ENCODE results near the gene TGFBR3.

The TGFBR3 gene

GRCh38 chr1:91704746-91705145 lies 181.2 kb downstream of the TGFBR3 start:
- DNase-seq = no peak

GRCh38 chr1:91703095-91703494 lies 182.9 kb downstream of the TGFBR3 start:
- DNase-seq = no peak

GRCh38 chr1:91701472-91701869 lies 184.5 kb downstream of the TGFBR3 start:
- no peak for DNase-seq

GRCh38 chr1:91700771-91701471 lies 185.0 kb downstream of the TGFBR3 start:
- DNase-seq = no peak

GRCh38 chr1:91700332-91700731 lies 185.6 kb downstream of the TGFBR3 start:
- DNase-seq = no peak

GRCh38 chr1:91699339-91699974 lies 186.5 kb downstream of the TGFBR3 start:
- no peak for DNase-seq

GRCh38 chr1:91697861-91698260 lies 188.1 kb downstream of the TGFBR3 start:
- DNase-seq = no peak

- DNase-seq = no peak
Observed at GRCh38 chr1:91697416-91697815, 188.5 kb downstream of the TGFBR3 start.

GRCh38 chr1:91696321-91696720 lies 189.6 kb downstream of the TGFBR3 start:
- DNase-seq = no peak

- DNase-seq = no peak
Observed at GRCh38 chr1:91693557-91693956, 192.4 kb downstream of the TGFBR3 start.

GRCh38 chr1:91691525-91691924 lies 194.4 kb downstream of the TGFBR3 start:
- DNase-seq = no peak

GRCh38 chr1:91689641-91690481 lies 196.1 kb downstream of the TGFBR3 start:
- DNase-seq = no peak

- DNase-seq = no peak
Observed at GRCh38 chr1:91687452-91687851, 198.5 kb downstream of the TGFBR3 start.

GRCh38 chr1:91685994-91686393 lies 200.0 kb downstream of the TGFBR3 start:
- DNase-seq = no peak

GRCh38 chr1:91684481-91685196 lies 201.3 kb downstream of the TGFBR3 start:
- DNase-seq = no peak

GRCh38 chr1:91683598-91683951 lies 202.4 kb downstream of the TGFBR3 start:
- no peak for DNase-seq

GRCh38 chr1:91682882-91683597 lies 202.9 kb downstream of the TGFBR3 start:
- DNase-seq = no peak

GRCh38 chr1:91680556-91681155 lies 205.3 kb downstream of the TGFBR3 start:
- no peak for DNase-seq

- DNase-seq = no peak
Observed at GRCh38 chr1:91679446-91679845, 206.5 kb downstream of the TGFBR3 start.

GRCh38 chr1:91676030-91676429 lies 209.9 kb downstream of the TGFBR3 start:
- no peak for DNase-seq

GRCh38 chr1:91674107-91674506 lies 211.8 kb downstream of the TGFBR3 start:
- no peak for DNase-seq

GRCh38 chr1:91673613-91674012 lies 212.3 kb downstream of the TGFBR3 start:
- DNase-seq = no peak
